ENCODE results near the gene GPR146.
A peak's percentile ranks its signal among the peaks of the same experiment; 100 is the strongest.
"Not testable (repeated sequence)": the region's sequence is repeated elsewhere in the genome, so short reads cannot be mapped to it uniquely, and the experiment has no call there.

Gene GPR146

GRCh38 chr7:1025743-1026581 lies 18.4 kb upstream of the GPR146 start:
- DNase-seq (ENCODE audit: low read depth in 2 of 2) = no peak

GRCh38 chr7:1026721-1027161 lies 17.6 kb upstream of the GPR146 start:
- DNase-seq (ENCODE audit: low read depth in 2 of 2) = no peak

DNA sequence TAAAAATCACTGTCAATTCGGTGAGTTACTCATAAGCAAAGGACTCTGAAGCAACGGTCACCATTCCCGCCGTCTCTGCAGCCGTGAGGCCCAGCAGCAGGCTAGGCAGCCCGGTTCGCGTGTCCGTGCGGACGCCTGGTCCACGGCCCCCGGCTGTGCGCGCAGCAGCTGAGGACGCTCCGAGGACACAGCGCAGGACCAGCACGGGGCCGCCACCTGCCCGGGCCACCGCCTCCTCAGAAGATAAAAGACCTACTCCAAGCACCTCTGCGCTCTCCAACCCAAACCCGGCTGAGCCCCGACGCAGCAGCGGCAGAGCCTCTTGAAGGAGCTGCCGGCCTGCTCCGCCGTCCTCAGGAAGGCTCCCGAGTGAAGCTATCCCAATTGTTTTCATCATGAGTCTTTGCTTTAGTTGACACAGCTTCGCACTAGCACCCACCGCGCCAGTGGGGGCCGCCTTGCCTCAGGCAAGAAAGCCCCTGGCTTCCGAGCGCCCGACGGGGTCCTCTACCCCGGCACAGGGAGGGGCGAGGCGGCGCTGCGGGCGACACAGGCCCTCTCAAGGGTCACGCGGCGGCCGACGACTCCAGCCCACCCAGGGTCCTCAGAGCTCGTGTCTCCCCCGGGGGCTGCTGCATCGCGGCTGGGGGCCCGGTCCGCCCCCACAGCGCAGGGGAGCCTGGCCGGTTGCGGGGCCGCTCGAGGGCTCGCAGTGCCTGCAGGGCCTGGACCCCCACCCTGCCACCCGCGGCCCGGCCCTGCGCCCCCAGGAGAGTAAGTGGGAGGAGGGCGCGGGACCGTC lies 16.9 kb upstream of the GPR146 start:
- no peak for DNase-seq (ENCODE audit: low read depth in 2 of 2)

DNA sequence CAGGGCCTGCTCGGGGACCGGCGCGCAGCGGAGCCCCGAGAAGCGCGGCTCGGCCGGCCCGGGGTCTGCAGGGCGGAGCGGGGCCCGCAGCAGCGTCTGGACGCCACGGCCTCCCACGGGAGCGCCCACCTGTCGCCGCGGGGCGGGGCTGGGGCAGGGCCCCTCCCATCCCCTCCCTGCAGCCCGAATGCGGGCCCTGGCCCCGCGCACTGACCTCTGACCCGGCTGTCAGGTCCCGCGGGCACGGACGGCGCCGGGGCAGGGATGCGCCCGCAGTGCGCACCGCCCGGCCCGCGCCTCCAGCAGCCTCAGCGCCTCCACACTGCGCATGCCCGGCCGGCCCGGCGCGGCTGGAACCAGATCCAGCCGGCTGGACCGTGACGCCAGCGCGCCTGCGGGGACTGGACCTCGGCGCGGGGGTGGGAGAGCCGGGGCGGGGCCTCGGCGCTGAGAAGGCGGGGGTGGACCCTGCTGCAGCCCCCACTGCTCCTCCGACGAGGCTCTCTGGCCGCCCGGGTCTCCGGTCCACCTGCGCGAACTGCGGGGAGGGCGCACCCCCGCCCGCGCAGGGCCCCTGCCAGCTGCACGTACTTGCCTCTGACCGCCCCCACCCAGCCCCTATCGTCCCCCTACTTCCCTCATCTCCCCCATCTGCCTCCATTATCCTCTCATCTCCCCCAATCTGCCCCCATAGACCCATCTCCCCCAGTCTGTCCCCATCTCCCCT lies 16.1 kb upstream of the GPR146 start:
- peak; percentile 39 to 76 for DNase-seq (ENCODE audit: low read depth in 2 of 2)

DNA sequence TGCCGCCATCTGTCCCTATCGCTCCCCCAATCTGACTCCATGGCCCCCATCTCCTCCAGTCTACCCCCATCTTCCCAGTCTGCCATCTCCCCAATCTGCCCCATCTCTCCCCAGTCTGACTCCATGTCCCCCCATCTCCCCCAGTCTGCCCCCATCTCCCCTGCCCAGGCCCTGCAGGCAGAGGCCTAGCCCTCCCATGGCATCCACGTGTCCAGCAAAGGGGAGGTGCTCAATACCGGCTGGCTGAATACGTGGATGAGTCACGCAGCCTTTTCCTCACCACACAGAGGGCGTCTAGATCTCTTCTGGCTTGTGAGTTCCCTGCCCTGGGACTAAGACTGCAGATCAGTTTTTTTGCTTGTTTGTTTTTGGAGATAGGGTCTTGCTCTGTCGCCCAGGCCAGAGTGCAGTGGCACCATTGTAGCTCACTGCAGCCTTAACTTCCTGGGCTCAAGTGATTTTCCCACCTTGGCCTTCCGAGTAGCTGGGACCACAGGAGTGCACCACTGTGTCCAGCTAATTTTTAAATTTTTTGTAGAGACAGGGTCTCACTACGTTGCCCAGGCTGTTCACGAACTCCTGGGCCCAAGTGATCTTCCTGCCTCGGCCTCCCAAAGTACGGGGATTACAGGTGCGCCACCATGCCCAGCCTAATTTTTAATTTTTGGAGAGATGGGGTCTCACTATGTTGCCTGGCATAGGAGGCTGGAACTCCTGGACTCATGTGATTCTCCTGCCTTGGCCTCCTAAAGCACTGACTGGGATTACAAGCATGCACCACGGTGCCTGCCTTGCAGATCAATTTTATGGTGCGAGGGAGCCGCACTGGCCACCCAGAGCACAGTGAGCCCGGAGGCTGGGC lies 15.3 kb upstream of the GPR146 start:
- peak; percentile 35 to 53 for DNase-seq (ENCODE audit: low read depth in 2 of 2)

GRCh38 chr7:1029637-1030443 lies 14.5 kb upstream of the GPR146 start:
- DNase-seq (ENCODE audit: low read depth in 2 of 2) = no peak

DNA sequence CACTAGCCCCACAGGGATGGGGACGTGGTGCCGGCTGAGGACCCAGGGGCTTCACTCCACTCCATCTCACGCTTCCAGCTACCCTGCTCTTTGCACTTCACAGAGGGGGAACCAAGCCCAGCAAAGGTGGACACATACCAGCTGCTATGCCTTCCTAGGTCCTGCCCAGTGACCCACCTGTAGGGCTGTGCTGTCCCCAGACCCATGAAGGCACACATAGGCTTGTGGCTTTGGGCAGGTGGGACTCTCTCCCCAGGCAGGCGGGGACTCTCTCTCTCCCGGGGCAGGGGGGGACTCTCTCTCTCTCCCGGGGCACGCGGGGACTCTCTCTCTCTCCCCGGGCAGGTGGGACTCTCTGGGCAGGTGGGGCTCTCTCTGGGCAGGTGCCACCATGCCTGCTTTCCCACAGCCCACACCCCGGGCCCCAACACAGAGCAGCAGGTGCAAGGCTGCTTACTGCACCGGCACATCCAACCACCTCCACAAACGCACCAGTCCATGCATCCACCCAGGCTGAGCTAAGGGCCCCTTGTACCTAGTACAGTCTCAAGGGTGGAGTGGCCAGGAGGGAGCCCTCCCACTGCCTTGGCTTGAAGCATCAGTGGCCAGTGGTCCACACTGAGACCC lies 13.8 kb upstream of the GPR146 start:
- no peak for DNase-seq (ENCODE audit: low read depth in 2 of 2)

DNA sequence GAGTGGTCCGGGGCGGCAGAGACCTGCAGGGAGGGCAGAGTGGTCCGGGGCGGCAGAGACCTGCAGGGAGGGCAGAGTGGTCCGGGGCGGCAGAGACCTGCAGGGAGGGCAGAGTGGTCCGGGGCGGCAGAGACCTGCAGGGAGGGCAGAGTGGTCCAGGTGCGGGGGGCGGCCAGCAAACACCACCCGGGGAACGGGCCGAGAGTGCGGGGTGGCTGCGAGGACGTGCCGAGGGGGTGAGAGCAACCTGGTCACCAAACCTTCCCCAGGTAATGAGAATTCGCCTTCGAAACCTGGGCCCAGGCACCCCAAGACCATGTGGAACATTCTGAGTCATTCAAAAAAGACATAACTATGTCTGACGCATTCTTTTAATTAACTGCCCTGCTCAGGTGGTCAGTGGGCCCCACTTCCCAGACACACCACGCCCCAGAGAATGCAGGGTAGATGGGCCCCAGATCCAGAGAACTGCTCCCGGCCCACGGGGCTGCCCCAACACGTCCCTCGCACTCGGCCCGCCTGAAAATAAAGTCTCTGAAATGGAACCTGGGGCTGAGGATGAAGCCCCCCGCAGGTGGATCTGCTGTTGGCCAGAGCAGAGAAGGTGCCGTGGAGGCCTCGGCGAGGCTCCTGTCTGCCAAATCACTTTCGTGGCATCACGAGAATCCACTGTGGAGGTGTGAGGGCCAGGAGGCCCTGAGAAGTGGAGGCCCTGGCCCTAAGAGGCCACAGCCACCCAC lies 12.5 kb upstream of the GPR146 start:
- no peak for DNase-seq (ENCODE audit: low read depth in 2 of 2)

DNA sequence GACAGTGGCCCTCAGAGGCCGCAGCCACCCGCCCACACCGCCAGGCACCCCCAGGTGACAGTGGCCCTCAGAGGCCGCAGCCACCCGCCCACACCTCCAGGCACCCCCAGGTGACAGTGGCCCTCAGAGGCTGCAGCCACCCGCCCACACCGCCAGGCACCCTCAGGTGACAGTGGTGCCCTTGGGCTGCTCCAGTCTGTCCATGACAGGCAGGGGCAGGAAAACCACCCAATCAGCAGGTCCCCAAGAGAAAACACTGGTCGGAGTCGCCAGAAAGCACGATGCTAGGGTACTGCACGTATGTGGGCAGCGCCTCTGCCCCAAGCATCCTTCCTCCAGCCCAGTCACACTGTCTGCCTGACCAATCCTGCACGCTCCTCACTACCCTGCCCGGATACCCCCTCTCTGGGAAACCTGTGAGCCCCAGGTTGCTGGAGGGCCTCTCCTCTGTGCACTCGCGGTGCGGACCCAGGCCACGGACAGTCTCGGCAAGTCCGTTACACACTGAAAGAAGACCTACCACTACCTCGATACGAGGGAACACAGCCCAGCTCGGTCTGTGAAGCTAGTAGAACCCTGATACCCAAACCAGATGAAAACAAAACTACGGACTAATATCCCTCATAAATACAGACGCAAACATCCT lies 11.7 kb upstream of the GPR146 start:
- no peak for DNase-seq (ENCODE audit: low read depth in 2 of 2)

GRCh38 chr7:1033546-1034145 lies 10.7 kb upstream of the GPR146 start:
- no peak for DNase-seq (ENCODE audit: low read depth in 2 of 2)

DNA sequence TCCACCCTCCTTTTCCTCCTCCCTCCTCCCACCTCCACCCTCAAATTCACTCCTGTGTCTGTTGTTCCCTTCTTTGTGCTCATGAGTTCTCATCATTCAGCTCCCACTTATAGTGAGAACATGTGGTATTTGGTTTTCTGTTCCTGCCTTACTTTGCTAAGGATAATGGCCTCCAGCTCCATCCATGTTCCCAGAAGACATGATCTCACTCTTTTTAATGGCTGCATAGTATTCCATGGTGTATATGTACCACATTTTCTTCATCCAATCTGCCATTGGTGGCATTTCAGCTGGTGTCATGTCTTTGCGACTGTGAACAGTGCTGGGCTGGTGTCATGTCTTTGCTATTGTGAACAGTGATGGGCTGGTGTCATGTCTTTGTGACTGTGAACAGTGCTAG lies 9.6 kb upstream of the GPR146 start:
- DNase-seq (ENCODE audit: low read depth in 2 of 2) = not testable (repeated sequence)

GRCh38 chr7:1036164-1036928 lies 8.0 kb upstream of the GPR146 start:
- DNase-seq (ENCODE audit: low read depth in 2 of 2) = not testable (repeated sequence)

DNA sequence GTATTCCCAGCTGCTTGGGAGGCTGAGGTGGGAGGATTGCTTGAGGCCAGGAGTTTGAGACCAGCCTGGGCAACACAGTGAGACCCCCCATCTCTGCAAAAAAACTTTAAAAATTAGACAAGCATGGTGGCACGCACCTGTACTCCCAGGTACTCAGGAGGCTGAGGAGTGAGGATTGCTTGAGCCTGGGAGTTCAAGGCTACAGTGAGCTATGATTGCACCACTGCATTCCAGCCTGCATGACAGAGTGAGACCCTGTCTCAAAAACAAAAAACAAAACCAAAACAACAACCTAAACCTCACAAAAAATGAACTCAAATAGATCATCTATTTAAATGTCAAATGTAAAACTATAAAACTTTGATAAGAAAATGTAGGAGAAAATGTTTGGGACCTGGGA lies 4.1 kb upstream of the GPR146 start:
- DNase-seq (ENCODE audit: low read depth in 2 of 2) = not testable (repeated sequence)

DNA sequence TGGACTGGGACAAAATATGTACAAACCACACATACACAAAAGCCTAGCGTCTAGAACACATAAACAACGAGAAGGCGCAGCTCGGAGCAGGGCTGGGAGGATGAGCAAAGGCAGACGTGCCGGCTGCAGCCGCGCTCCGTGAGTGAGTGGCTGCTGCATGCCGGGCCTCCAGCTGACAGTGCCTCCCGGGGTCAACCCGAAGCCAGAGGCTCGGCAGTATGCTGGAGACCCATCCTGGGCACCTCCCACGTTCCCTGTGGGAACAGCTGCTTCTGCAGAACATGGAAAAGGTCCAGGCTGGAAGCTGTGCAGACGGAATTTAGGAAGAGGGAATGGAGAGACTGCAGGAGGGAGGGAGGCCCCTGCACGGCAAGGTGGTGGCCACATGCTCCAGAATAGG lies 3.6 kb upstream of the GPR146 start:
- DNase-seq (ENCODE audit: low read depth in 2 of 2) = no peak

GRCh38 chr7:1041551-1042491 lies 2.5 kb upstream of the GPR146 start:
- DNase-seq (ENCODE audit: low read depth in 2 of 2) = peak in 1 of 2 donors; percentile 29

DNA sequence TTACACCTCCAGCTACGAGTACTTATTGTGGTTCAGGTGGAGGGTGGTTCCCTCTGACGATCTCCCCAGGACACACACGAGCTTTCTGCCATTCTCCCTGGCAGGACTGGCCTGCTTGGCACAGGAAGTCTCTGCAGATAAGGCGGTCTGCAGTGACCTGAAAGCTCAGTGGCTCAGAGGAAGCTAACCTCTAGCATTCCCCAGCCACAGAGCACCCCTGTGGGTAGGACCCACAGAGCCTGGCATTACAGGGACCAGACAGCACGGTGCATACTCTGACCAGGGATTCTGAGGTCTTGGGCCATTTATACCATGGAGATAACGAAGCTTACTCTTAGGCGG lies 1.9 kb upstream of the GPR146 start:
- DNase-seq (ENCODE audit: low read depth in 2 of 2) = no peak

Data from stimulated activated CD8-positive, alpha-beta memory T cell treated with anti-CD3 and anti-CD28 coated beads, Interleukin-7, amount 100 ng/mL, for 4 hours (primary cell).